GM23338 (cell line): Measurements from ENCODE around the gene NEMF.

Source experiments
- CREB1 ChIP-seq: fragments of 250-450 bp; sonication (Bioruptor Pico); IDR thresholded peaks from 2 replicates; pipeline ENCODE4 v1.5.0; 2020; ENCODE audit warnings: low read depth, mild to moderate bottlenecking, moderate library complexity
- EZH2 ChIP-seq: fragments of 200-600 bp; sonication (generic); IDR thresholded peaks from one replicate; pipeline ENCODE4 v1.8.0; 2017; ENCODE audit warnings: antibody characterized with exemption, mild to moderate bottlenecking, low read depth; ENCODE audit not compliant: unreplicated experiment
- EZH2phosphoT487 ChIP-seq: fragments of 200-600 bp; sonication (generic); IDR thresholded peaks from one replicate; pipeline ENCODE4 v1.8.1; 2018; ENCODE audit warnings: antibody characterized with exemption; ENCODE audit not compliant: unreplicated experiment
- JUNB ChIP-seq: IDR thresholded peaks from one replicate; pipeline ENCODE4 v1.6.1; 2016; ENCODE audit warnings: antibody characterized with exemption; ENCODE audit not compliant: unreplicated experiment
- POLR2AphosphoS5 ChIP-seq: IDR thresholded peaks from 2 replicates; pipeline ENCODE4 v1.6.1; 2016; ENCODE audit warnings: antibody characterized with exemption, low read depth
- ZNF114 ChIP-seq: fragments of 250-450 bp; sonication (Bioruptor Pico); IDR thresholded peaks from 2 replicates; pipeline ENCODE4 v1.5.0; 2020; ENCODE audit warnings: mild to moderate bottlenecking, moderate library complexity
- TF ChIP-seq, protein P1 (sequence below), 2 experiments: fragments of 200-600 bp in 1 of 2; sonication (generic) in 1 of 2; conservative IDR thresholded peaks; 2 replicates each; pipeline versions ENCODE4 v1.5.1 to v1.6.1; 2016 to 2017; ENCODE audit warnings: antibody characterized with exemption in 2 of 2, low read depth in 2 of 2, mild to moderate bottlenecking in 2 of 2, moderate library complexity in 1 of 2
- TF ChIP-seq, protein P2 (sequence below): IDR thresholded peaks from one replicate; pipeline ENCODE4 v1.6.1; 2018; ENCODE audit warnings: antibody characterized with exemption; ENCODE audit not compliant: unreplicated experiment

DNA sequence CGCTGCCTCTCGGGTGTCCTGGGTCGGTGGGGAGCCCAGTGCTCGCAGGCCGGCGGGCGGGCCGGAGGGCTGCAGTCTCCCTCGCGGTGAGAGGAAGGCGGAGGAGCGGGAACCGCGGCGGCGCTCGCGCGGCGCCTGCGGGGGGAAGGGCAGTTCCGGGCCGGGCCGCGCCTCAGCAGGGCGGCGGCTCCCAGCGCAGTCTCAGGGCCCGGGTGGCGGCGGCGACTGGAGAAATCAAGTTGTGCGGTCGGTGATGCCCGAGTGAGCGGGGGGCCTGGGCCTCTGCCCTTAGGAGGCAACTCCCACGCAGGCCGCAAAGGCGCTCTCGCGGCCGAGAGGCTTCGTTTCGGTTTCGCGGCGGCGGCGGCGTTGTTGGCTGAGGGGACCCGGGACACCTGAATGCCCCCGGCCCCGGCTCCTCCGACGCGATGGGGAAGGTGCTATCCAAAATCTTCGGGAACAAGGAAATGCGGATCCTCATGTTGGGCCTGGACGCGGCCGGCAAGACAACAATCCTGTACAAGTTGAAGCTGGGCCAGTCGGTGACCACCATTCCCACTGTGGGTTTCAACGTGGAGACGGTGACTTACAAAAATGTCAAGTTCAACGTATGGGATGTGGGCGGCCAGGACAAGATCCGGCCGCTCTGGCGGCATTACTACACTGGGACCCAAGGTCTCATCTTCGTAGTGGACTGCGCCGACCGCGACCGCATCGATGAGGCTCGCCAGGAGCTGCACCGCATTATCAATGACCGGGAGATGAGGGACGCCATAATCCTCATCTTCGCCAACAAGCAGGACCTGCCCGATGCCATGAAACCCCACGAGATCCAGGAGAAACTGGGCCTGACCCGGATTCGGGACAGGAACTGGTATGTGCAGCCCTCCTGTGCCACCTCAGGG is 41.0 kb upstream of the NEMF start:
- no peak for TF ChIP-seq POLR2AphosphoS5
- TF ChIP-seq, protein P1, sequence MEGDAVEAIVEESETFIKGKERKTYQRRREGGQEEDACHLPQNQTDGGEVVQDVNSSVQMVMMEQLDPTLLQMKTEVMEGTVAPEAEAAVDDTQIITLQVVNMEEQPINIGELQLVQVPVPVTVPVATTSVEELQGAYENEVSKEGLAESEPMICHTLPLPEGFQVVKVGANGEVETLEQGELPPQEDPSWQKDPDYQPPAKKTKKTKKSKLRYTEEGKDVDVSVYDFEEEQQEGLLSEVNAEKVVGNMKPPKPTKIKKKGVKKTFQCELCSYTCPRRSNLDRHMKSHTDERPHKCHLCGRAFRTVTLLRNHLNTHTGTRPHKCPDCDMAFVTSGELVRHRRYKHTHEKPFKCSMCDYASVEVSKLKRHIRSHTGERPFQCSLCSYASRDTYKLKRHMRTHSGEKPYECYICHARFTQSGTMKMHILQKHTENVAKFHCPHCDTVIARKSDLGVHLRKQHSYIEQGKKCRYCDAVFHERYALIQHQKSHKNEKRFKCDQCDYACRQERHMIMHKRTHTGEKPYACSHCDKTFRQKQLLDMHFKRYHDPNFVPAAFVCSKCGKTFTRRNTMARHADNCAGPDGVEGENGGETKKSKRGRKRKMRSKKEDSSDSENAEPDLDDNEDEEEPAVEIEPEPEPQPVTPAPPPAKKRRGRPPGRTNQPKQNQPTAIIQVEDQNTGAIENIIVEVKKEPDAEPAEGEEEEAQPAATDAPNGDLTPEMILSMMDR (conservative IDR thresholded peaks at IDR 0.05; ENCODE audit: low read depth in 2 of 2) = no peak
- TF ChIP-seq EZH2phosphoT487 = no peak
- TF ChIP-seq EZH2 = no peak
- no peak for TF ChIP-seq JUNB
- TF ChIP-seq, protein P2, sequence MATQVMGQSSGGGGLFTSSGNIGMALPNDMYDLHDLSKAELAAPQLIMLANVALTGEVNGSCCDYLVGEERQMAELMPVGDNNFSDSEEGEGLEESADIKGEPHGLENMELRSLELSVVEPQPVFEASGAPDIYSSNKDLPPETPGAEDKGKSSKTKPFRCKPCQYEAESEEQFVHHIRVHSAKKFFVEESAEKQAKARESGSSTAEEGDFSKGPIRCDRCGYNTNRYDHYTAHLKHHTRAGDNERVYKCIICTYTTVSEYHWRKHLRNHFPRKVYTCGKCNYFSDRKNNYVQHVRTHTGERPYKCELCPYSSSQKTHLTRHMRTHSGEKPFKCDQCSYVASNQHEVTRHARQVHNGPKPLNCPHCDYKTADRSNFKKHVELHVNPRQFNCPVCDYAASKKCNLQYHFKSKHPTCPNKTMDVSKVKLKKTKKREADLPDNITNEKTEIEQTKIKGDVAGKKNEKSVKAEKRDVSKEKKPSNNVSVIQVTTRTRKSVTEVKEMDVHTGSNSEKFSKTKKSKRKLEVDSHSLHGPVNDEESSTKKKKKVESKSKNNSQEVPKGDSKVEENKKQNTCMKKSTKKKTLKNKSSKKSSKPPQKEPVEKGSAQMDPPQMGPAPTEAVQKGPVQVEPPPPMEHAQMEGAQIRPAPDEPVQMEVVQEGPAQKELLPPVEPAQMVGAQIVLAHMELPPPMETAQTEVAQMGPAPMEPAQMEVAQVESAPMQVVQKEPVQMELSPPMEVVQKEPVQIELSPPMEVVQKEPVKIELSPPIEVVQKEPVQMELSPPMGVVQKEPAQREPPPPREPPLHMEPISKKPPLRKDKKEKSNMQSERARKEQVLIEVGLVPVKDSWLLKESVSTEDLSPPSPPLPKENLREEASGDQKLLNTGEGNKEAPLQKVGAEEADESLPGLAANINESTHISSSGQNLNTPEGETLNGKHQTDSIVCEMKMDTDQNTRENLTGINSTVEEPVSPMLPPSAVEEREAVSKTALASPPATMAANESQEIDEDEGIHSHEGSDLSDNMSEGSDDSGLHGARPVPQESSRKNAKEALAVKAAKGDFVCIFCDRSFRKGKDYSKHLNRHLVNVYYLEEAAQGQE = no peak
- TF ChIP-seq ZNF114 (CRISPR knock-in tag) = no peak
- no peak for TF ChIP-seq CREB1 (CRISPR knock-in tag)
